ENCODE results near the gene STAT1.

- no peak for TF ChIP-seq CTCF (IDR thresholded peaks at IDR 0.05; ENCODE audit: borderline replicate concordance, extremely low read depth, low read length, poor library complexity, severe bottlenecking)
- no peak for TF ChIP-seq EZH2 (IDR thresholded peaks at IDR 0.05; ENCODE audit: borderline replicate concordance, low read depth, low read length, severe bottlenecking)
Observed at GRCh38 chr2:190994148-190994547, 19.8 kb downstream of the STAT1 start.
